Loucy (cell line): Measurements from ENCODE around the gene COPS2.

Experiments
- H2AFZ ChIP-seq: fragments of 200-600 bp; sonication (generic); 2 replicates; pipeline ENCODE4 v1.6.0; 2016; ENCODE audit warnings: antibody characterized with exemption, mild to moderate bottlenecking, low read length, moderate library complexity
- H3F3A ChIP-seq: fragments of 200-600 bp; 2 replicates; pipeline ENCODE4 v1.6.0; 2016; ENCODE audit warnings: antibody characterized with exemption, low read depth, mild to moderate bottlenecking
- H3K27me3 ChIP-seq: fragments of 200-600 bp; sonication (generic); 2 replicates; pipeline ENCODE4 v1.6.1; 2014; ENCODE audit warnings: low read length, mild to moderate bottlenecking; ENCODE audit not compliant: insufficient read depth, poor library complexity, severe bottlenecking
- H3K36me3 ChIP-seq: fragments of 200-600 bp; sonication (generic); 2 replicates; pipeline ENCODE4 v1.6.1; 2016; ENCODE audit warnings: low read length; ENCODE audit not compliant: insufficient read depth
- H3K4me1 ChIP-seq: fragments of 200-600 bp; sonication (generic); 2 replicates; pipeline ENCODE4 v1.5.1; 2014; ENCODE audit warnings: low read length, mild to moderate bottlenecking; ENCODE audit not compliant: insufficient read depth, poor library complexity, severe bottlenecking
- H3K4me2 ChIP-seq: fragments of 200-600 bp; sonication (generic); 2 replicates; pipeline ENCODE4 v1.6.0; 2014; ENCODE audit warnings: antibody characterized with exemption, low read length, low read depth, mild to moderate bottlenecking; ENCODE audit not compliant: poor library complexity, severe bottlenecking
- H3K4me3 ChIP-seq: fragments of 200-600 bp; sonication (generic); 2 replicates; pipeline ENCODE4 v1.5.1; 2014; ENCODE audit warnings: low read length, mild to moderate bottlenecking, mixed read lengths; ENCODE audit not compliant: poor library complexity, severe bottlenecking
- H3K79me2 ChIP-seq: fragments of 200-600 bp; sonication (generic); 2 replicates; pipeline ENCODE4 v1.6.1; 2014; ENCODE audit warnings: low read length; ENCODE audit not compliant: insufficient read depth
- H3K9ac ChIP-seq: fragments of 200-600 bp; sonication (generic); 2 replicates; pipeline ENCODE4 v1.6.0; 2014; ENCODE audit warnings: mild to moderate bottlenecking, low read depth, low read length, moderate library complexity; ENCODE audit not compliant: poor library complexity, severe bottlenecking
- H3K9me2 ChIP-seq: fragments of 200-600 bp; sonication (generic); replicated peaks from 2 replicates; pipeline ENCODE4 v1.6.1; 2016; ENCODE audit warnings: low read depth, low read length, mixed read lengths
- H3K9me3 ChIP-seq: fragments of 200-600 bp; sonication (generic); 2 replicates; pipeline ENCODE4 v1.6.1; 2014; ENCODE audit warnings: mild to moderate bottlenecking, antibody characterized with exemption, low read length, low read depth; ENCODE audit not compliant: insufficient read depth
- H4K20me1 ChIP-seq: fragments of 200-600 bp; sonication (generic); 2 replicates; pipeline ENCODE4 v1.6.0; 2014; ENCODE audit warnings: antibody characterized with exemption, low read length, mild to moderate bottlenecking; ENCODE audit not compliant: insufficient read depth, poor library complexity, severe bottlenecking
- EZH2phosphoT487 ChIP-seq: fragments of 200-600 bp; IDR thresholded peaks from 2 replicates; pipeline ENCODE4 v1.6.1; 2018; ENCODE audit warnings: antibody characterized with exemption, mild to moderate bottlenecking, moderate library complexity, borderline replicate concordance
- TF ChIP-seq, protein P1 (sequence below): fragments of 200-600 bp; sonication (generic); conservative IDR thresholded peaks from 2 replicates; pipeline ENCODE4 v1.5.1; 2014; ENCODE audit warnings: mild to moderate bottlenecking, antibody characterized with exemption, low read length

The COPS2 gene

DNA sequence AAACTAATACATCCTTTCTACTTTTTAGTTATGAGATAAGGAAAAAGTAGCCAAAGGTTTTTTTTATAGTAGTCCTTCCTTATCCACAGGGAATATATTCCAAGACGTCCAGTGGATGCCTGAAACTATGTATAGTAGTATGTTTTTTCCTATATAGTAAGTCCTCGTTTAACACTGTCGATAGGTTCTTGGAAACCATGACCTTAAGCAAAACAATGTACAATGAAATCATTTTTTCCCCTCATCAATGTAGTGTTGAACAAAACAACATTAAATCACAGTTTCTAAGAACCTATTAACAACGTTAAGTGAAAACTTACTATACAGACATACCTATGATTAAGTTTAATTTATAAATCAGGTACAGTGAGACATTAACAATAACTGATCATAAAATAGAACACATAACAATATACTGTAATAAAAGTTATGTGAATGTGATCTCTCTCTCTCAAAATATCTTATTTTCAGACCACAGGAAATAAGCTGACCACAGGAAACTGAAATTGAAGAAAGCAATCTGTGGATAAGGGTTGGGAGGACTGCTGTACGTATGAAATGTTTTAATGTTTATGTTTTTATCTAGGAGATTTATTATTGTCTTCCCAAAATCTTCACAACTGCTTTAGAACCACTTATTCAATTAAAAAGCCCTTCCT is 20.6 kb downstream of the COPS2 start:
- Histone ChIP-seq H3K36me3 (peaks cover 93% of the 10 kb centered on the region), H3K4me3 (no peak overlapping the region), H3F3A (no peaks in the 10 kb centered on the region), H3K79me2 (no peaks in the 10 kb centered on the region), H3K27me3 (no peaks in the 10 kb centered on the region), H3K9me2 (no peaks in the 10 kb centered on the region), H2AFZ (no peak overlapping the region), H3K4me2 (no peak overlapping the region), H3K4me1 (peaks cover 4% of the 10 kb centered on the region), H3K9ac (no peak overlapping the region), H3K9me3 (no peaks in the 10 kb centered on the region), H4K20me1 (peaks cover 4% of the 10 kb centered on the region)
- TF ChIP-seq EZH2phosphoT487, result no peak
- TF ChIP-seq, protein P1, sequence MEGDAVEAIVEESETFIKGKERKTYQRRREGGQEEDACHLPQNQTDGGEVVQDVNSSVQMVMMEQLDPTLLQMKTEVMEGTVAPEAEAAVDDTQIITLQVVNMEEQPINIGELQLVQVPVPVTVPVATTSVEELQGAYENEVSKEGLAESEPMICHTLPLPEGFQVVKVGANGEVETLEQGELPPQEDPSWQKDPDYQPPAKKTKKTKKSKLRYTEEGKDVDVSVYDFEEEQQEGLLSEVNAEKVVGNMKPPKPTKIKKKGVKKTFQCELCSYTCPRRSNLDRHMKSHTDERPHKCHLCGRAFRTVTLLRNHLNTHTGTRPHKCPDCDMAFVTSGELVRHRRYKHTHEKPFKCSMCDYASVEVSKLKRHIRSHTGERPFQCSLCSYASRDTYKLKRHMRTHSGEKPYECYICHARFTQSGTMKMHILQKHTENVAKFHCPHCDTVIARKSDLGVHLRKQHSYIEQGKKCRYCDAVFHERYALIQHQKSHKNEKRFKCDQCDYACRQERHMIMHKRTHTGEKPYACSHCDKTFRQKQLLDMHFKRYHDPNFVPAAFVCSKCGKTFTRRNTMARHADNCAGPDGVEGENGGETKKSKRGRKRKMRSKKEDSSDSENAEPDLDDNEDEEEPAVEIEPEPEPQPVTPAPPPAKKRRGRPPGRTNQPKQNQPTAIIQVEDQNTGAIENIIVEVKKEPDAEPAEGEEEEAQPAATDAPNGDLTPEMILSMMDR, result no peak

DNA sequence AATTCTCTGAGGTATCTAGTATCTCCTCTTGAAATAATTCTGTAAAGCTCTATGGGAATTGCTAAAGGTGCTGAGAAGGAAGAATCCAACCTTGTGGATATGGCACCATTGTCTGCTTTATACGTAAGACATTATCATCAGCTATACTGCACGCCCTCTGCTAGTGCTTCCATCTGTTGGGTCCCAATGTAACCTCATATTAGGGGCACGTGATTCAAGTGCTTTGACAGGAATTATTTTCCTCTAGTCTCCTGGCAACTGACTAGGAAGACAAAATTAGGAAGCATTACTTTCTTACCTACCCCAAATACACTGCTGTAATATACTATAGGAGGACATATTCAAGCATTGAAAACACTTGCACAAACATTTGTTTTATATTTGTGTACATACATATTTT is 24.0 kb downstream of the COPS2 start:
- Histone ChIP-seq H3F3A (no peaks in the 10 kb centered on the region), H3K4me2 (no peak overlapping the region), H3K4me3 (no peak overlapping the region), H3K4me1 (peaks cover 4% of the 10 kb centered on the region), H3K79me2 (no peaks in the 10 kb centered on the region), H3K27me3 (no peaks in the 10 kb centered on the region), H2AFZ (no peak overlapping the region), H3K9me2 (no peaks in the 10 kb centered on the region), H3K9me3 (no peaks in the 10 kb centered on the region), H4K20me1 (peaks cover 3% of the 10 kb centered on the region), H3K36me3 (peaks cover 91% of the 10 kb centered on the region), H3K9ac (no peak overlapping the region)
- TF ChIP-seq, protein P1, result no peak
- TF ChIP-seq EZH2phosphoT487, result no peak

DNA sequence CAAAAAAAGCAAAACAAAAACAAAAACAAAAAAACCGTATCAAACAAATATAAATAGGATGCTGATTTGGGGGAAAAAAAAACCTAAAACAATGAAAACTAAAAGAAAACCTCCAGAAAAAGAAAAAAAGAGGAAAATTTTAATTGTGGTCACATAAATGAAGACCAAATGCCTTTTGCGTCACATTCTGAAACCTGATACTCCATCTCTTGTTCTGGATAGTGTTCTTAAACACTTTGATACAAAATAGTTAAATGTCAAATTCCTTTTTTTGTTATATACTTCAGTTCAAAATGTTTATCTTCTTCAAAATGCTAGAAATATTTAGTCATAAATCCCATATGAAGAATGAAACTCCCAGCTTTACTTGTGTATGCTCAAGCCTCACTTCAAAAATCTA is 31.0 kb downstream of the COPS2 start:
- H3K9me3 ChIP-seq, result no peaks in the 10 kb centered on the region
- no peaks in the 10 kb centered on the region for H3K79me2 ChIP-seq
- H3K9ac ChIP-seq, result no peak overlapping the region
- no peaks in the 10 kb centered on the region for H3K4me1 ChIP-seq
- no peak overlapping the region for H3K4me3 ChIP-seq
- no peaks in the 10 kb centered on the region for H3F3A ChIP-seq
- no peaks in the 10 kb centered on the region for H3K9me2 ChIP-seq
- peaks cover 34% of the 10 kb centered on the region for H3K36me3 ChIP-seq
- H2AFZ ChIP-seq, result no peak overlapping the region
- no peaks in the 10 kb centered on the region for H4K20me1 ChIP-seq
- no peaks in the 10 kb centered on the region for H3K27me3 ChIP-seq
- no peak for TF ChIP-seq EZH2phosphoT487
- TF ChIP-seq, protein P1, result no peak
- H3K4me2 ChIP-seq, result no peak overlapping the region
